Parathyroid adenoma (tissue), 2 donors: Measurements from ENCODE around the gene PIKFYVE.

ENCODE experiments used
- H2AFZ ChIP-seq: fragments of 300-600 bp; sonication (generic); one replicate; pipeline ENCODE4 v1.7.0; 2017; ENCODE audit warnings: antibody characterized with exemption, mild to moderate bottlenecking
- H3K27ac ChIP-seq: fragments of 300-600 bp; sonication (generic); one replicate; pipeline ENCODE4 v1.7.0; 2017
- H3K27me3 ChIP-seq: fragments of 300-600 bp; sonication (generic); one replicate; pipeline ENCODE4 v1.7.0; 2017; ENCODE audit warnings: low read length; ENCODE audit not compliant: control insufficient read depth, insufficient read depth
- H3K36me3 ChIP-seq: fragments of 300-600 bp; sonication (generic); one replicate; pipeline ENCODE4 v1.7.0; 2017; ENCODE audit warnings: low read length; ENCODE audit not compliant: control insufficient read depth, insufficient read depth
- H3K4me1 ChIP-seq: fragments of 300-600 bp; sonication (generic); one replicate; pipeline ENCODE4 v1.7.0; 2017; ENCODE audit warnings: control low read depth
- H3K4me2 ChIP-seq: fragments of 300-600 bp; sonication (generic); one replicate; pipeline ENCODE4 v1.7.0; 2017; ENCODE audit warnings: low read length
- H3K4me3 ChIP-seq: fragments of 300-600 bp; sonication (generic); one replicate; pipeline ENCODE4 v1.7.0; 2017; ENCODE audit warnings: low read depth, low read length
- H3K79me2 ChIP-seq: fragments of 300-600 bp; sonication (generic); one replicate; pipeline ENCODE4 v1.7.0; 2017; ENCODE audit warnings: control low read depth
- H3K9ac ChIP-seq: fragments of 300-600 bp; sonication (generic); one replicate; pipeline ENCODE4 v1.7.0; 2017; ENCODE audit warnings: mild to moderate bottlenecking
- H3K9me3 ChIP-seq: fragments of 300-600 bp; sonication (generic); one replicate; pipeline ENCODE4 v1.7.0; 2017; ENCODE audit warnings: low read length; ENCODE audit not compliant: control insufficient read depth
- TF ChIP-seq, protein P1 (sequence below): fragments of 300-600 bp; sonication (generic); IDR thresholded peaks from one replicate; pipeline ENCODE4 v1.7.0; 2017; ENCODE audit warnings: antibody characterized with exemption, mild to moderate bottlenecking
- donor health status: primary hyperparathyroidism.

Gene PIKFYVE

DNA sequence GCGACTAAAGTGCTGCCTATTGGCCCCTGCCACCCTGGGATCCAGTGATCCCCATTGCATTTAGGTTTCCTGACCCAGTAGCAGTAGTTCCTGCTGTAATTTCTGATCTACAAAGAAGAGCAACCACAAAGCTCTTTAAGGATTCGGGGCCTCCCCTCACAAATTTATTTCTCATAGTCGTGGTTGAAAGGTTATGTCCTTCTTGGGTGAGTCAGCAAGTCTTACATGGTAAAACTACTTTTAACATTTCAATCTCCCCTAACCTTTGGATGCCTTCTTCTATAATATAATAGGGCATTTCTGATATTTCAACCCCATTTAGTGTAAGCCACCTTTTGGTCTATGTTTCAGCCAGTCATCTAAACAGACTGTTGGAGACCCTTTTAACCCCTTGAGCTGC lies 14.9 kb downstream of the PIKFYVE start:
- Histone ChIP-seq H3K9me3 (no peaks in the 10 kb centered on the region), H3K9ac (no peak overlapping the region), H3K27ac (no peak overlapping the region), H3K4me2 (no peak overlapping the region), H3K79me2 (peaks cover 14% of the 10 kb centered on the region), H2AFZ (no peak overlapping the region), H3K4me1 (no peaks in the 10 kb centered on the region), H3K27me3 (no peaks in the 10 kb centered on the region), H3K36me3 (no peaks in the 10 kb centered on the region), H3K4me3 (no peak overlapping the region)
- TF ChIP-seq, protein P1, sequence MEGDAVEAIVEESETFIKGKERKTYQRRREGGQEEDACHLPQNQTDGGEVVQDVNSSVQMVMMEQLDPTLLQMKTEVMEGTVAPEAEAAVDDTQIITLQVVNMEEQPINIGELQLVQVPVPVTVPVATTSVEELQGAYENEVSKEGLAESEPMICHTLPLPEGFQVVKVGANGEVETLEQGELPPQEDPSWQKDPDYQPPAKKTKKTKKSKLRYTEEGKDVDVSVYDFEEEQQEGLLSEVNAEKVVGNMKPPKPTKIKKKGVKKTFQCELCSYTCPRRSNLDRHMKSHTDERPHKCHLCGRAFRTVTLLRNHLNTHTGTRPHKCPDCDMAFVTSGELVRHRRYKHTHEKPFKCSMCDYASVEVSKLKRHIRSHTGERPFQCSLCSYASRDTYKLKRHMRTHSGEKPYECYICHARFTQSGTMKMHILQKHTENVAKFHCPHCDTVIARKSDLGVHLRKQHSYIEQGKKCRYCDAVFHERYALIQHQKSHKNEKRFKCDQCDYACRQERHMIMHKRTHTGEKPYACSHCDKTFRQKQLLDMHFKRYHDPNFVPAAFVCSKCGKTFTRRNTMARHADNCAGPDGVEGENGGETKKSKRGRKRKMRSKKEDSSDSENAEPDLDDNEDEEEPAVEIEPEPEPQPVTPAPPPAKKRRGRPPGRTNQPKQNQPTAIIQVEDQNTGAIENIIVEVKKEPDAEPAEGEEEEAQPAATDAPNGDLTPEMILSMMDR: no peak

DNA sequence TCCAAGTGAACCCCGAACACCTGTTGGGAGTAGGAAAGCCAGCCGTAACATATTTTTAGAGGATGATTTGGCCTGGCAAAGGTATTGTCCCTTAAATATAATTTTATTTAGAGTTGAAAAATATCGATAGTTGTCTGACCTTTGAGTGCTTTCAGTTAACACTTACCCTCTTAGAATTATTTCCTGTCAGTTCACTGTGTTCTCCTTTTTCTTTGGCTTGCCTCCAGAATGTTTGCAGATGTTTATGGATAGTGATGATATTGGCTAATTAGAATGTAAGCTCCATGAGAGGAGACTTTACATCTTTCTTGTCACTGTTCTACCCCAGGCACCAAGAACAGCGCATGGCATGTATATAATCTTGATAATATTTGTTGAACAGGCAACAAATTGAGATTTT lies 19.8 kb downstream of the PIKFYVE start:
- no peak overlapping the region for H3K4me2 ChIP-seq
- H3K79me2 ChIP-seq: peaks cover 9% of the 10 kb centered on the region
- H3K27ac ChIP-seq: no peak overlapping the region
- no peaks in the 10 kb centered on the region for H3K36me3 ChIP-seq
- no peak overlapping the region for H3K9ac ChIP-seq
- no peaks in the 10 kb centered on the region for H3K4me1 ChIP-seq
- H3K4me3 ChIP-seq: no peak overlapping the region
- H2AFZ ChIP-seq: no peak overlapping the region
- H3K27me3 ChIP-seq: no peaks in the 10 kb centered on the region
- TF ChIP-seq, protein P1: no peak
- no peaks in the 10 kb centered on the region for H3K9me3 ChIP-seq

DNA sequence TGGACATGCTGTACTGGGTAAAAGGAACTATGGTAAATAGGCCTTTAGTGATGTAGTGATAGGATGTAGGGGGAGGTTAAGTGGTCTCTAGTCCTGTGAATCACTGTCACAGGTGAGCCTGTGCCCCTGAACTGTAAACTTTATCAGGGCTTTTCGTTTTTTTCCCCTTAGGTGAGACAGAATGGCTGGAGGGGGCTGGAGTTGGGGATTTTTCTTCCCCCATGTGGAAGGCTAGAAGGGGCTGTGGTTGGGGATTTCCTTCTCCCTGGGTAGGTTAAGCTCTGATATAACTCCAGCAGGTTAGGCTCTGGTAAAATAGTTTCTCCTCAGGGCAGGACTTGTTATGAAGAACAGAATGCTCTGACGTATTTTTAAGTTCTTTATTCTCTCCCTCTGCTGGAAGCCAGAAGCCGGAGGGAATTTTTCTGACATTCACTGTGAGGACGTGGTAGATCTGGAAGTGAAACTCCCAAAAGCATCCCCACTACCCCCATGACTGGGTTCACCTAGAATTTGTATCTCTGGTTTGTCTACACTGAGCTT lies 28.5 kb downstream of the PIKFYVE start:
- Histone ChIP-seq H3K9me3 (no peaks in the 10 kb centered on the region), H3K4me1 (no peaks in the 10 kb centered on the region), H3K4me2 (no peak overlapping the region), H3K4me3 (no peak overlapping the region), H2AFZ (no peak overlapping the region), H3K27me3 (no peaks in the 10 kb centered on the region), H3K27ac (no peak overlapping the region), H3K36me3 (no peaks in the 10 kb centered on the region), H3K9ac (no peak overlapping the region), H3K79me2 (no peaks in the 10 kb centered on the region)
- TF ChIP-seq, protein P1: no peak

DNA sequence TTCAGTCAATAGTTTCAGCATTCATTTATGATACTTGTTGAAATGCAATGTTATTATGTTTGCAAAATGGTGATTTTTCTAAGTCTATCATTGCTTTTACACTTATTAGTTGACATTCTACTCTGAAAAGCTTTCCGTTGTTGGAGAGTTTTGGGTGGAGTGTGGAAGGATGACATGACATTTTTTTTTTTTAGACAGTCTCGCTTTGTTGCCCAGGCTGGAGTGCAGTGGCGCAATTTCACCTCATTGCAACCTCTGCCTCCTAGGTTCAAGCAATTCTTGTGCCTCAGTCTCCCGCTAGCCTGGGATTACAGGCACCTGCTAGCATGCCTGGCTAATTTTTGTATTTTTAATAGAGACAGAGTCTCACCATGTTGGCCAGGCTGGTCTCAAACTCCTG lies 29.8 kb downstream of the PIKFYVE start:
- Histone ChIP-seq H3K4me3 (no peak overlapping the region), H3K4me1 (no peaks in the 10 kb centered on the region), H3K79me2 (no peaks in the 10 kb centered on the region), H3K4me2 (no peak overlapping the region), H3K9me3 (no peaks in the 10 kb centered on the region), H3K9ac (no peak overlapping the region), H3K36me3 (no peaks in the 10 kb centered on the region), H2AFZ (no peak overlapping the region), H3K27ac (no peak overlapping the region), H3K27me3 (no peaks in the 10 kb centered on the region)
- TF ChIP-seq, protein P1: no peak

DNA sequence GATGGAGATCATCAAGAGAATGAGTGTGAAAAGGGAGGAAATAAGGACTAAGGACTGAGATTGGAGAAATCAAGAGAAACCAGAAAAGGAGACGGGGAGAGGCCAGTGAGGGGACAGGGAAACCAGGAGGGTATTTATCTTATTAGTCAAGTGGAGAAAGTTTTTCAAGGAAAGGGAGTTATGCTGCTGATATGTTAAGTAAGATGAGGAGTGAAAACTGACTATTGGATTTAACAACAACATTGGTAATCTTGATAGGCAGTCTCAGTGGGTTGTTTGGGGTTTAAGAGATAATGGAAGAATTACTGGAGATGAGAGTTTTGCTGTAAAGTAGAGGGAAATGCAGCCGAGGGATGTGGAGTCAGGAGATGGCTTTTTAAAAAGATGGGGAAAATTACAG lies 30.6 kb downstream of the PIKFYVE start:
- Histone ChIP-seq H3K4me1 (no peaks in the 10 kb centered on the region), H3K9ac (no peak overlapping the region), H3K4me3 (no peak overlapping the region), H2AFZ (no peak overlapping the region), H3K79me2 (no peaks in the 10 kb centered on the region), H3K36me3 (no peaks in the 10 kb centered on the region), H3K4me2 (no peak overlapping the region), H3K27ac (no peak overlapping the region), H3K27me3 (no peaks in the 10 kb centered on the region), H3K9me3 (no peaks in the 10 kb centered on the region)
- TF ChIP-seq, protein P1: no peak
